ENCODE data around the gene CCR5AS.

CCR5AS gene

GRCh38 chr3:46350262-46350565 is 56.7 kb downstream of the CCR5AS start:
- no peak overlapping the region for H4K8ac ChIP-seq (ENCODE audit: extremely low read depth, insufficient read depth, low read length)
- no peaks in the 10 kb centered on the region; a peak in 1 of 7 replicates for H3K4me1 ChIP-seq (replicated peaks in 1 of 4; ENCODE audit: control insufficient read depth in 3 of 4, insufficient read depth in 4 of 4, low read length in 3 of 4)
- H3K56ac ChIP-seq (replicated peaks; ENCODE audit: insufficient read length, low read depth, low read length) = no peak overlapping the region
- TF ChIP-seq GABPA (IDR thresholded peaks at IDR 0.05; ENCODE audit: borderline replicate concordance, insufficient read depth, low read length) = no peak
- no peak for TF ChIP-seq ASH2L (IDR thresholded peaks at IDR 0.05; ENCODE audit: low read length)
- TF ChIP-seq SP2 (IDR thresholded peaks at IDR 0.05; ENCODE audit: low read length) = no peak
- TF ChIP-seq SIX5 (IDR thresholded peaks at IDR 0.05; ENCODE audit: low read depth, low read length) = no peak
- no peak overlapping the region for H3K27ac ChIP-seq (ENCODE audit: low read depth, low read length)
- no peaks in the 10 kb centered on the region; a peak in 1 of 4 replicates for H3K9me3 ChIP-seq (ENCODE audit: insufficient read depth in 2 of 2, low read depth in 1 of 2, low read length in 1 of 2)
- H3K18ac ChIP-seq (ENCODE audit: extremely low read depth, low read length) = no peak overlapping the region
- H2BK12ac ChIP-seq (ENCODE audit: low read depth, low read length) = no peak overlapping the region
- H3K9ac ChIP-seq (replicated peaks in 1 of 4; ENCODE audit: extremely low read depth in 1 of 4, low read depth in 3 of 4, low read length in 3 of 4) = no peak overlapping the region
- no peaks in the 10 kb centered on the region for H3K27me3 ChIP-seq (replicated peaks in 1 of 4; ENCODE audit: control insufficient read depth in 3 of 4, extremely low read depth in 1 of 4, insufficient read depth in 3 of 4, low read length in 3 of 4)
- 74% methylated on average over 1 of the region's 1 CpG; no CpG with 5 or more reads in 1 of the 2 experiments for WGBS, 2 experiments (ENCODE audit: extremely low coverage in 1 of 2, insufficient coverage in 1 of 2, insufficient read length in 1 of 2, insufficient replicate concordance in 2 of 2, low coverage in 1 of 2, low lambda C conversion rate in 2 of 2, missing lambda C conversion rate in 1 of 2)
- no peak overlapping the region for H4K5ac ChIP-seq (ENCODE audit: insufficient read length, low read depth, low read length)
- no peak overlapping the region for H2AK5ac ChIP-seq (ENCODE audit: low read depth, low read length)
- no peak overlapping the region for H2BK120ac ChIP-seq (replicated peaks; ENCODE audit: low read depth, low read length)
- no peak overlapping the region for H4K91ac ChIP-seq (replicated peaks; ENCODE audit: insufficient read length, low read length)
- no peaks in the 10 kb centered on the region for H3K36me3 ChIP-seq (ENCODE audit: control insufficient read depth in 2 of 4, insufficient read depth in 4 of 4, low read length in 3 of 4)
- no peaks in the 10 kb centered on the region for H3K79me2 ChIP-seq (ENCODE audit: control insufficient read depth in 1 of 2, insufficient read depth in 2 of 2, low read length in 2 of 2)
- no peak overlapping the region for H3K4me2 ChIP-seq (ENCODE audit: insufficient read depth in 1 of 2, low read depth in 2 of 2, low read length in 2 of 2)
- H2AFZ ChIP-seq (ENCODE audit: low read length) = no peak overlapping the region
- ChIA-PET CTCF (ENCODE audit: partially characterized antibody) (interaction anchor here (0.6 kb wide), 1 partner anchor 43 kb away, joined by 4 read pairs; no protein-coding TSS in a partner anchor), POLR2A (ENCODE audit: partially characterized antibody) (no interaction called here)
- H3K4me3 ChIP-seq (ENCODE audit: extremely low read depth in 1 of 4, insufficient read depth in 2 of 4, low read depth in 3 of 4, low read length in 4 of 4) = no peak overlapping the region
- H2BK20ac ChIP-seq (ENCODE audit: low read length) = no peak overlapping the region
- no peaks in the 10 kb centered on the region for H3K79me1 ChIP-seq (ENCODE audit: low read depth, low read length)
- H2BK5ac ChIP-seq (ENCODE audit: low read depth, low read length) = no peak overlapping the region
- no peak overlapping the region for H3K14ac ChIP-seq (ENCODE audit: insufficient read length)
- no peak overlapping the region for H2BK15ac ChIP-seq (ENCODE audit: low read length)
- DNase-seq (ENCODE audit: low read depth in 1 of 2, low spot score in 2 of 2) (no peak), FAIRE-seq (no peak)
- H3K4ac ChIP-seq (replicated peaks; ENCODE audit: insufficient read length, low read depth, low read length) = no peak overlapping the region
- no peaks in the 10 kb centered on the region for H4K20me1 ChIP-seq (replicated peaks in 1 of 2; ENCODE audit: control insufficient read depth in 1 of 2, insufficient read depth in 2 of 2, low read length in 2 of 2)
- no peak overlapping the region for H3K23ac ChIP-seq (ENCODE audit: insufficient read length)
- H3K23me2 ChIP-seq (ENCODE audit: low read depth, low read length) = no peaks in the 10 kb centered on the region
